CD8-positive, alpha-beta memory T cell (primary cell): ENCODE measurements around the gene BRIP1. TPM values are rescaled to one million over a fixed set of nuclear protein-coding genes. Genes with fewer than 3 reads are reported as not detected.
A peak's percentile ranks its signal among the peaks of the same experiment; 100 is the strongest.

Experiments
- CTCF ChIA-PET: fragments of 350-600 bp; sonication (Branson Sonifier 250); formaldehyde crosslinking; loops from one replicate; lab custom pipeline; 2021; ENCODE audit warnings: antibody characterized with exemption; lab: Charles Lee
- POLR2A ChIA-PET: fragments of 350-600 bp; sonication (Branson Sonifier 250); formaldehyde crosslinking; loops from one replicate; lab custom pipeline; 2021; ENCODE audit warnings: antibody characterized with exemption; lab: Charles Lee
- DNase-seq, 5 donors: peaks; one replicate each; pipeline versions ENCODE4 v3.0.0 to v3.0.0-alpha.2; 2020 to 2022; ENCODE audit warnings: mixed read lengths in 1 of 5
- H3K27ac ChIP-seq: one replicate; pipeline ENCODE4 v1.7.0; 2013; ENCODE audit warnings: low read depth, mild to moderate bottlenecking, low read length, moderate library complexity
- H3K27me3 ChIP-seq: 2 replicates; pipeline ENCODE4 v1.7.0; 2013; ENCODE audit warnings: low read length, mild to moderate bottlenecking; ENCODE audit not compliant: insufficient read depth, poor library complexity, severe bottlenecking
- H3K36me3 ChIP-seq: 2 replicates; pipeline ENCODE4 v1.7.0; 2013; ENCODE audit warnings: mild to moderate bottlenecking, low read length, moderate library complexity; ENCODE audit not compliant: insufficient read depth
- H3K4me1 ChIP-seq: 2 replicates; pipeline ENCODE4 v1.7.0; 2013; ENCODE audit warnings: mild to moderate bottlenecking, low read length, moderate library complexity; ENCODE audit not compliant: insufficient read depth
- H3K4me3 ChIP-seq: 2 replicates; pipeline ENCODE4 v1.7.0; 2013; ENCODE audit warnings: mild to moderate bottlenecking, low read length
- H3K9me3 ChIP-seq: 2 replicates; pipeline ENCODE4 v1.7.0; 2013; ENCODE audit warnings: mild to moderate bottlenecking, low read length
- H3K27ac Mint-ChIP-seq, 8 donors: one replicate each; pipeline ENCODE4 v1.8.0; 2020 to 2021; ENCODE audit warnings: mixed read lengths in 8 of 8, mild to moderate bottlenecking in 6 of 8, inconsistent platforms in 3 of 8, moderate library complexity in 3 of 8
- H3K27me3 Mint-ChIP-seq, 2 donors: one replicate each; pipeline ENCODE4 v1.8.0; 2020 to 2021; ENCODE audit warnings: mixed read lengths in 2 of 2, mild to moderate bottlenecking in 1 of 2, moderate library complexity in 1 of 2
- H3K36me3 Mint-ChIP-seq, 3 donors: one replicate each; pipeline ENCODE4 v1.8.0; 2020 to 2021; ENCODE audit warnings: mixed read lengths in 3 of 3, inconsistent platforms in 1 of 3, mild to moderate bottlenecking in 1 of 3
- H3K4me1 Mint-ChIP-seq, 3 donors: one replicate each; pipeline ENCODE4 v1.8.0; 2020 to 2021; ENCODE audit warnings: mixed read lengths in 3 of 3, inconsistent platforms in 1 of 3, mild to moderate bottlenecking in 1 of 3
- H3K4me3 Mint-ChIP-seq, 7 donors: one replicate each; pipeline ENCODE4 v1.8.0; 2020 to 2021; ENCODE audit warnings: mixed read lengths in 7 of 7, mild to moderate bottlenecking in 6 of 7, moderate library complexity in 4 of 7, inconsistent platforms in 2 of 7
- H3K9me3 Mint-ChIP-seq, 5 donors: one replicate each; pipeline ENCODE4 v1.8.0; 2020 to 2022; ENCODE audit warnings: mixed read lengths in 5 of 5, mild to moderate bottlenecking in 3 of 5, moderate library complexity in 2 of 5, inconsistent platforms in 1 of 5
- polyA plus RNA-seq: library from polyadenylated mRNA; unstranded; fragments of 300-500 nt; fragmentation: Illumina TruSeq; gene quantifications from one replicate; pipeline ENCODE4 v1.2.3, GENCODE V29; 2021
- total RNA-seq, 2 experiments: library from RNA; stranded (reverse); gene quantifications; one replicate each; pipeline ENCODE4 v1.2.3, GENCODE V29; 2021

Gene BRIP1
- total and polyA plus RNA-seq, 3 experiments from 2014 or later, result 0.86 to 11.7 (median 11.3) TPM

DNA sequence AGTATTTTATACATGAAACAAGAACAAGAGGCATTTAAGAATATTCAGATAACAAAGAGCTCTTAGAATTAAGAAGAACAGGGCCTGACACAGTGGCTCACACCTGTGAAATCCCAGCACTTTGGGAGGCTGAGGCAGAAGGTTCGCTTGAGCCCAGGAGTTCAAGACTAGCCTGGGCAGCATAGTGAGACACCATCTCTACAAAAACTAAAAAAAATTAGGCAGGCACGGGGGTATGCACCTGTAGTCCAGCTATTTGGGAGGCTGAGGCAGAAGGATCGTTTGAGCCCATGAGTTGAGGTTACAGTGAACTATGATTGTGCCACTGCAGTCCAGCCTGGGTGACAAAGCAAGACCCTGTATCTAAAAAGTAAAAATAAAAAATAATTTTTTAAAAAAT lies 12.5 kb upstream of the BRIP1 start:
- POLR2A ChIA-PET, result no interaction called here
- H3K9me3 Mint-ChIP-seq, result no peaks in the 10 kb centered on the region

GRCh38 chr17:61875285-61875684 lies 12.0 kb upstream of the BRIP1 start:
- H3K4me3 ChIP-seq, result no peak overlapping the region
- H3K27ac ChIP-seq, result no peak overlapping the region
- peaks cover 9% of the 10 kb centered on the region for H3K36me3 ChIP-seq
- Mint-ChIP-seq H3K27ac (no peak overlapping the region), H3K27me3 (no peaks in the 10 kb centered on the region), H3K4me1 (peaks cover 6 to 9% (median 8%) of the 10 kb centered on the region in 3 donors), H3K36me3 (peaks cover 0 to 63% (median 12%) of the 10 kb centered on the region in 3 donors), H3K9me3 (no peaks in the 10 kb centered on the region), H3K4me3 (no peak overlapping the region)
- no peak for DNase-seq
- POLR2A ChIA-PET, result no interaction called here
- no peaks in the 10 kb centered on the region for H3K27me3 ChIP-seq
- no peaks in the 10 kb centered on the region for H3K9me3 ChIP-seq
- no peaks in the 10 kb centered on the region for H3K4me1 ChIP-seq
- CTCF ChIA-PET, result no interaction called here

More for the DNA sequence above, 12.5 kb upstream of the BRIP1 start:
- H3K36me3 Mint-ChIP-seq, result peaks cover 0 to 61% (median 12%) of the 10 kb centered on the region in 3 donors
- no peaks in the 10 kb centered on the region for H3K27me3 ChIP-seq
- no peak overlapping the region for H3K27ac ChIP-seq
- H3K4me1 Mint-ChIP-seq, result peaks cover 6 to 9% (median 8%) of the 10 kb centered on the region in 3 donors
- no peak overlapping the region for H3K4me3 Mint-ChIP-seq
- CTCF ChIA-PET, result no interaction called here
- H3K4me1 ChIP-seq, result no peaks in the 10 kb centered on the region
- no peaks in the 10 kb centered on the region for H3K27me3 Mint-ChIP-seq
- peak overlapping the region in 1 of 8 donors; percentile 14 for H3K27ac Mint-ChIP-seq
- peaks cover 9% of the 10 kb centered on the region for H3K36me3 ChIP-seq
- no peak for DNase-seq
- H3K4me3 ChIP-seq, result no peak overlapping the region
- H3K9me3 ChIP-seq, result no peaks in the 10 kb centered on the region

GRCh38 chr17:61874075-61874474 lies 10.7 kb upstream of the BRIP1 start:
- Histone ChIP-seq H3K9me3 (no peaks in the 10 kb centered on the region), H3K27ac (no peak overlapping the region), H3K27me3 (no peaks in the 10 kb centered on the region), H3K4me1 (no peaks in the 10 kb centered on the region), H3K4me3 (no peak overlapping the region), H3K36me3 (peaks cover 9% of the 10 kb centered on the region)
- Mint-ChIP-seq H3K4me3 (no peak overlapping the region), H3K36me3 (peaks cover 0 to 65% (median 11%) of the 10 kb centered on the region in 3 donors), H3K9me3 (no peaks in the 10 kb centered on the region), H3K4me1 (peaks cover 6 to 9% (median 8%) of the 10 kb centered on the region in 3 donors), H3K27me3 (no peaks in the 10 kb centered on the region), H3K27ac (peak overlapping the region in 1 of 8 donors; percentile 2)
- ChIA-PET CTCF (no interaction called here), POLR2A (no interaction called here)
- no peak for DNase-seq

DNA sequence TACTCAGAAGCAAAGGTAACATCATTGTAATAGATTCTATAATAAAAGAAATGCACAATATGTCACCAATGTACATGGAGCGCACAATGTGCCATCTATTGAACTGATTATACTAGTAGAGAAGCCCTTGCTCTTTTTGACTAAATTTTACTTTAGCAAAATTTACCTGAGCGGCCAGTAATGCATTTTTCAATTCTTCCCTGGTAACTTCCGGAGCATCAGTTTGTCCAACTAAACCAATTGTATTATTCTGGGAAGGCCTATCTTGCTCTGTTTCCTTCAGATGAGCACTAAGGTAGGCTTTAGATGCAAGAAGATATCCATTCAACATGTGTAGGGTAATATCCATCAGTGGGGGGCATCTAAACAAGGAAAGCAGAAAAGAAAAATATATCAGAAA lies 8.8 kb upstream of the BRIP1 start:
- H3K36me3 Mint-ChIP-seq, result peaks cover 0 to 64% (median 11%) of the 10 kb centered on the region in 3 donors
- H3K27me3 Mint-ChIP-seq, result no peaks in the 10 kb centered on the region

GRCh38 chr17:61869138-61869537 lies 5.8 kb upstream of the BRIP1 start:
- no peaks in the 10 kb centered on the region for H3K27me3 ChIP-seq
- POLR2A ChIA-PET, result no interaction called here
- CTCF ChIA-PET, result no interaction called here

More for the DNA sequence above, 8.8 kb upstream of the BRIP1 start:
- DNase-seq, result no peak
- CTCF ChIA-PET, result no interaction called here
- Mint-ChIP-seq H3K4me3 (no peak overlapping the region), H3K4me1 (peaks cover 6 to 9% (median 8%) of the 10 kb centered on the region in 3 donors), H3K27ac (no peak overlapping the region), H3K9me3 (no peaks in the 10 kb centered on the region)
- H3K36me3 ChIP-seq, result peaks cover 4% of the 10 kb centered on the region
- H3K27me3 ChIP-seq, result no peaks in the 10 kb centered on the region
- H3K4me3 ChIP-seq, result no peak overlapping the region
- no peak overlapping the region for H3K27ac ChIP-seq
- H3K4me1 ChIP-seq, result no peaks in the 10 kb centered on the region
- no peaks in the 10 kb centered on the region for H3K9me3 ChIP-seq
- POLR2A ChIA-PET, result interaction anchor here (1.1 kb wide), 1 partner anchor 9 kb away, joined by 3 read pairs; the partner anchor contains the start of gene BRIP1

GRCh38 chr17:61868074-61868473 lies 4.7 kb upstream of the BRIP1 start:
- Mint-ChIP-seq H3K9me3 (no peaks in the 10 kb centered on the region), H3K4me1 (peaks cover 10 to 12% (median 12%) of the 10 kb centered on the region in 3 donors), H3K27me3 (no peaks in the 10 kb centered on the region), H3K36me3 (peaks cover 0 to 45% (median 4%) of the 10 kb centered on the region in 3 donors), H3K4me3 (no peak overlapping the region), H3K27ac (no peak overlapping the region)
- POLR2A ChIA-PET, result no interaction called here
- CTCF ChIA-PET, result no interaction called here
- H3K4me3 ChIP-seq, result no peak overlapping the region
- H3K27ac ChIP-seq, result no peak overlapping the region
- no peaks in the 10 kb centered on the region for H3K36me3 ChIP-seq
- H3K4me1 ChIP-seq, result no peaks in the 10 kb centered on the region
- no peaks in the 10 kb centered on the region for H3K9me3 ChIP-seq
- DNase-seq, result no peak
- H3K27me3 ChIP-seq, result no peaks in the 10 kb centered on the region

More at GRCh38 chr17:61869138-61869537, 5.8 kb upstream of the BRIP1 start:
- no peaks in the 10 kb centered on the region for H3K4me1 ChIP-seq
- no peaks in the 10 kb centered on the region for H3K9me3 ChIP-seq
- no peaks in the 10 kb centered on the region for H3K27me3 Mint-ChIP-seq
- H3K36me3 ChIP-seq, result no peaks in the 10 kb centered on the region
- peaks cover 0 to 44% (median 8%) of the 10 kb centered on the region in 3 donors for H3K36me3 Mint-ChIP-seq
- no peaks in the 10 kb centered on the region for H3K9me3 Mint-ChIP-seq
- H3K27ac Mint-ChIP-seq, result no peak overlapping the region
- no peak overlapping the region for H3K4me3 Mint-ChIP-seq
- H3K27ac ChIP-seq, result no peak overlapping the region
- no peak for DNase-seq
- H3K4me1 Mint-ChIP-seq, result peaks cover 8 to 10% (median 10%) of the 10 kb centered on the region in 3 donors
- no peak overlapping the region for H3K4me3 ChIP-seq

- Histone ChIP-seq H3K36me3 (no peaks in the 10 kb centered on the region), H3K4me3 (no peak overlapping the region), H3K4me1 (peaks cover 8% of the 10 kb centered on the region), H3K27ac (no peak overlapping the region), H3K9me3 (no peaks in the 10 kb centered on the region), H3K27me3 (no peaks in the 10 kb centered on the region)
- POLR2A ChIA-PET, result no interaction called here
- CTCF ChIA-PET, result no interaction called here
- Mint-ChIP-seq H3K4me3 (peak overlapping the region in 1 of 7 donors; percentile 17), H3K4me1 (peaks cover 19 to 23% (median 22%) of the 10 kb centered on the region in 3 donors), H3K36me3 (peaks cover 0 to 42% (median 2%) of the 10 kb centered on the region in 3 donors), H3K27me3 (no peaks in the 10 kb centered on the region), H3K27ac (peak overlapping the region in 2 of 8 donors; percentile 17 to 31), H3K9me3 (no peaks in the 10 kb centered on the region)
- no peak for DNase-seq
Observed at GRCh38 chr17:61867033-61867432, 3.7 kb upstream of the BRIP1 start.

- Mint-ChIP-seq H3K4me1 (peaks cover 23 to 36% (median 31%) of the 10 kb centered on the region in 3 donors), H3K9me3 (no peaks in the 10 kb centered on the region), H3K27ac (peak overlapping the region; percentile 84 to 97 (median 94)), H3K4me3 (peak overlapping the region; percentile 91 to 98 (median 97)), H3K36me3 (peaks cover 0 to 21% (median 1%) of the 10 kb centered on the region in 3 donors), H3K27me3 (no peaks in the 10 kb centered on the region)
- no peaks in the 10 kb centered on the region for H3K27me3 ChIP-seq
- peak overlapping the region; percentile 78 for H3K27ac ChIP-seq
- ChIA-PET CTCF (interaction anchor here (1.1 to 1.5 kb wide), 2 partner anchors 37 to 202 kb away, joined by 3 read pairs; no protein-coding TSS in a partner anchor), POLR2A (interaction anchor here (0.6 to 1.5 kb wide), 8 partner anchors 9 to 443 kb away, joined by 3 to 5 read pairs (median 4); no protein-coding TSS in a partner anchor)
- H3K4me1 ChIP-seq, result peaks cover 10% of the 10 kb centered on the region
- no peaks in the 10 kb centered on the region for H3K36me3 ChIP-seq
- H3K9me3 ChIP-seq, result no peaks in the 10 kb centered on the region
- H3K4me3 ChIP-seq, result peak overlapping the region; percentile 84
- DNase-seq, result no peak
Observed at GRCh38 chr17:61863801-61864126, 436 bp upstream of the BRIP1 start.
